Testis (tissue), 2 donors: ENCODE data around the gene NCKAP5.
A peak's percentile ranks its signal among the peaks of the same experiment; 100 is the strongest.

ENCODE experiments used
- CTCF ChIP-seq, 3 experiments: fragments of 450-650 bp in 2 of 3; fragments of 200-600 bp in 1 of 3; sonication (generic) in 1 of 3; IDR thresholded peaks; one replicate each; pipeline ENCODE4 v1.5.1; 2016 to 2019; ENCODE audit warnings: antibody characterized with exemption in 3 of 3, mild to moderate bottlenecking in 2 of 3, moderate library complexity in 1 of 3
- POLR2A ChIP-seq: fragments of 450-650 bp; IDR thresholded peaks from one replicate; pipeline ENCODE4 v1.6.1; 2017; ENCODE audit warnings: antibody characterized with exemption, mild to moderate bottlenecking, moderate library complexity

GRCh38 chr2:132911726-132912724 lies 656.2 kb downstream of the NCKAP5 start:
- TF ChIP-seq CTCF (IDR thresholded peaks at IDR 0.05), result peak in 1 of 3 experiments; percentile 16
- no peak for TF ChIP-seq POLR2A
